ENCODE measurements around the gene RIPK1.
"Not testable (repeated sequence)": the region's sequence is repeated elsewhere in the genome, so short reads cannot be mapped to it uniquely, and the experiment has no call there.

Gene RIPK1

GRCh38 chr6:3037638-3038365 lies 30.5 kb upstream of the RIPK1 start:
- no peak for DNase-seq (ENCODE audit: low read depth)
- no peak overlapping the region for H3K4me3 ChIP-seq (ENCODE audit: low read length)
- TF ChIP-seq, protein P1, sequence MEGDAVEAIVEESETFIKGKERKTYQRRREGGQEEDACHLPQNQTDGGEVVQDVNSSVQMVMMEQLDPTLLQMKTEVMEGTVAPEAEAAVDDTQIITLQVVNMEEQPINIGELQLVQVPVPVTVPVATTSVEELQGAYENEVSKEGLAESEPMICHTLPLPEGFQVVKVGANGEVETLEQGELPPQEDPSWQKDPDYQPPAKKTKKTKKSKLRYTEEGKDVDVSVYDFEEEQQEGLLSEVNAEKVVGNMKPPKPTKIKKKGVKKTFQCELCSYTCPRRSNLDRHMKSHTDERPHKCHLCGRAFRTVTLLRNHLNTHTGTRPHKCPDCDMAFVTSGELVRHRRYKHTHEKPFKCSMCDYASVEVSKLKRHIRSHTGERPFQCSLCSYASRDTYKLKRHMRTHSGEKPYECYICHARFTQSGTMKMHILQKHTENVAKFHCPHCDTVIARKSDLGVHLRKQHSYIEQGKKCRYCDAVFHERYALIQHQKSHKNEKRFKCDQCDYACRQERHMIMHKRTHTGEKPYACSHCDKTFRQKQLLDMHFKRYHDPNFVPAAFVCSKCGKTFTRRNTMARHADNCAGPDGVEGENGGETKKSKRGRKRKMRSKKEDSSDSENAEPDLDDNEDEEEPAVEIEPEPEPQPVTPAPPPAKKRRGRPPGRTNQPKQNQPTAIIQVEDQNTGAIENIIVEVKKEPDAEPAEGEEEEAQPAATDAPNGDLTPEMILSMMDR (IDR thresholded peaks at IDR 0.05; ENCODE audit: insufficient read depth, low read depth, low read length, missing control alignments) = no peak

- no peak overlapping the region for H3K4me3 ChIP-seq (ENCODE audit: low read length)
- TF ChIP-seq, protein P1 (IDR thresholded peaks at IDR 0.05; ENCODE audit: insufficient read depth, low read depth, low read length, missing control alignments) = no peak
- no peak for DNase-seq (ENCODE audit: low read depth)
Observed at GRCh38 chr6:3039384-3039783, 28.9 kb upstream of the RIPK1 start.

DNA sequence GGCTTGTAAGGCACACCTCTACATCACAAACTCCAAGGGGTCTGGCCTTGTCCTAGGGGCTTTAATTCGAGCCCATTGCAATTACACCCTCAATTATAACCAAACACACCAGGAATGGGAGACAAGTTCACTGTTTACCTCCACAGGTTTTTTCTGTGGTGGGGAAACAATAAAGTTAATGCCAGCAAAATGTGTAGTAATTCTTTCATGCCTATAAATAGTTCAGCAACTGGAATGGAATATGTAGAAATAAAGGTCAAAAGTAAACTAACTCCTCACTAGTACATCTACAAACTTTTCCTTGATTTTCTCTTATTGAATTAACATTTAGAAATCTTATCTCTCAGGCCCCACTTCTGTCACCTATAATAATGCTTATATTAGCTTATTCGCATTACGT lies 27.1 kb upstream of the RIPK1 start:
- no peak for DNase-seq (ENCODE audit: low read depth)
- TF ChIP-seq, protein P1 (IDR thresholded peaks at IDR 0.05; ENCODE audit: insufficient read depth, low read depth, low read length, missing control alignments) = no peak
- H3K4me3 ChIP-seq (ENCODE audit: low read length) = no peak overlapping the region

GRCh38 chr6:3041606-3042005 lies 26.7 kb upstream of the RIPK1 start:
- no peak overlapping the region for H3K4me3 ChIP-seq (ENCODE audit: low read length)
- TF ChIP-seq, protein P1 (IDR thresholded peaks at IDR 0.05; ENCODE audit: insufficient read depth, low read depth, low read length, missing control alignments) = no peak
- no peak for DNase-seq (ENCODE audit: low read depth)

- no peak overlapping the region for H3K4me3 ChIP-seq (ENCODE audit: low read length)
- no peak for DNase-seq (ENCODE audit: low read depth)
- TF ChIP-seq, protein P1 (IDR thresholded peaks at IDR 0.05; ENCODE audit: insufficient read depth, low read depth, low read length, missing control alignments) = no peak
Observed at GRCh38 chr6:3045369-3045768, 22.9 kb upstream of the RIPK1 start.

- TF ChIP-seq, protein P1 (IDR thresholded peaks at IDR 0.05; ENCODE audit: insufficient read depth, low read depth, low read length, missing control alignments) = no peak
- DNase-seq (ENCODE audit: low read depth) = no peak
- no peak overlapping the region for H3K4me3 ChIP-seq (ENCODE audit: low read length)
Observed at GRCh38 chr6:3045777-3046176, 22.5 kb upstream of the RIPK1 start.

- peak; percentile 51 for DNase-seq (ENCODE audit: low read depth)
- TF ChIP-seq, protein P1 (IDR thresholded peaks at IDR 0.05; ENCODE audit: insufficient read depth, low read depth, low read length, missing control alignments) = no peak
- H3K4me3 ChIP-seq (ENCODE audit: low read length) = no peak overlapping the region
Observed at GRCh38 chr6:3046295-3046694, 22.0 kb upstream of the RIPK1 start.

- DNase-seq (ENCODE audit: low read depth); H3K4me3 ChIP-seq (ENCODE audit: low read length): not testable (repeated sequence)
Observed at GRCh38 chr6:3048009-3048408, 20.3 kb upstream of the RIPK1 start.

All from epithelial cell of esophagus (primary cell).